H1 (cell line): Measurements from ENCODE around the gene CCDC178. TPM values are rescaled to one million over a fixed set of nuclear protein-coding genes. Genes with fewer than 3 reads are reported as not detected.

ENCODE experiments used
- CTCF ChIA-PET: fragments of 300-600 bp; sonication (Branson Sonifier 250); formaldehyde crosslinking; loops from one replicate; lab custom pipeline; 2021; ENCODE audit not compliant: partially characterized antibody; lab: Charles Lee
- POLR2A ChIA-PET: fragments of 300-600 bp; sonication (Branson Sonifier 250); formaldehyde crosslinking; loops from one replicate; lab custom pipeline; 2021; ENCODE audit warnings: inconsistent platforms; ENCODE audit not compliant: partially characterized antibody; lab: Charles Lee
- DNase-seq, 2 experiments: peaks; one replicate each; pipeline versions ENCODE4 v3.0.0 to v3.0.0-alpha.2; 2010 to 2022; ENCODE audit warnings: low spot score in 2 of 2, low read depth in 1 of 2, mixed read lengths in 1 of 2
- FAIRE-seq: peaks from 2 replicates; lab custom pipeline; 2011; peaks lifted over from hg19 to GRCh38; lab: Jason Lieb, UNC
- H2AFZ ChIP-seq: 2 replicates; pipeline ENCODE4 v1.8.1; 2012; ENCODE audit warnings: low read length, inconsistent platforms
- H2AK5ac ChIP-seq: 2 replicates; pipeline ENCODE4 v1.6.1; 2013; ENCODE audit warnings: low read depth, low read length
- H2BK120ac ChIP-seq: replicated peaks from 2 replicates; pipeline ENCODE3; 2013; ENCODE audit warnings: low read depth, low read length, inconsistent platforms
- H2BK12ac ChIP-seq: 2 replicates; pipeline ENCODE4 v1.6.1; 2013; ENCODE audit warnings: low read depth, low read length
- H2BK15ac ChIP-seq: 2 replicates; pipeline ENCODE4 v1.6.1; 2013; ENCODE audit warnings: low read length
- H2BK20ac ChIP-seq: 2 replicates; pipeline ENCODE4 v1.6.1; 2013; ENCODE audit warnings: low read length
- H2BK5ac ChIP-seq: 2 replicates; pipeline ENCODE4 v1.6.1; 2013; ENCODE audit warnings: low read depth, low read length
- H3K14ac ChIP-seq: 2 replicates; pipeline ENCODE4 v1.6.1; 2013; ENCODE audit warnings: inconsistent platforms; ENCODE audit not compliant: insufficient read length
- H3K18ac ChIP-seq: 2 replicates; pipeline ENCODE4 v1.6.1; 2013; ENCODE audit warnings: low read length; ENCODE audit errors: extremely low read depth
- H3K23ac ChIP-seq: 2 replicates; pipeline ENCODE4 v1.6.1; 2013; ENCODE audit warnings: inconsistent platforms; ENCODE audit not compliant: insufficient read length
- H3K23me2 ChIP-seq: 2 replicates; pipeline ENCODE4 v1.6.1; 2013; ENCODE audit warnings: low read depth, low read length
- H3K27ac ChIP-seq: 2 replicates; pipeline ENCODE4 v1.6.1; 2011; ENCODE audit warnings: low read depth, low read length, inconsistent platforms
- H3K27me3 ChIP-seq, 4 experiments: replicated peaks in 1 of 4; 1 replicate in 1 of 4; 2 replicates in 3 of 4; pipeline versions ENCODE4 v1.6.1 to v1.8.1; 2011 to 2013; ENCODE audit warnings: low read length in 3 of 4, mild to moderate bottlenecking in 3 of 4, inconsistent platforms in 2 of 4, mixed read lengths in 2 of 4, moderate library complexity in 1 of 4; ENCODE audit not compliant: control insufficient read depth in 3 of 4, insufficient read depth in 3 of 4; ENCODE audit errors: extremely low read depth in 1 of 4
- H3K36me3 ChIP-seq, 4 experiments: 2 replicates each; pipeline versions ENCODE4 v1.6.1 to v1.8.1; 2011 to 2013; ENCODE audit warnings: mild to moderate bottlenecking in 4 of 4, low read length in 3 of 4, moderate library complexity in 2 of 4, control low read depth in 1 of 4, inconsistent platforms in 1 of 4; ENCODE audit not compliant: insufficient read depth in 4 of 4, control insufficient read depth in 2 of 4
- H3K4ac ChIP-seq: replicated peaks from 2 replicates; pipeline ENCODE3; 2013; ENCODE audit warnings: low read length, low read depth, mixed read lengths, inconsistent platforms; ENCODE audit not compliant: insufficient read length
- H3K4me1 ChIP-seq, 4 experiments: replicated peaks in 1 of 4; 1 replicate in 1 of 4; 2 replicates in 3 of 4; pipeline versions ENCODE4 v1.6.1 to v1.8.1; 2011 to 2013; ENCODE audit warnings: low read length in 3 of 4, inconsistent platforms in 2 of 4, mixed read lengths in 1 of 4; ENCODE audit not compliant: insufficient read depth in 4 of 4, control insufficient read depth in 3 of 4
- H3K4me2 ChIP-seq, 2 experiments: 2 replicates each; pipeline versions ENCODE4 v1.6.1 to v1.8.1; 2011 to 2013; ENCODE audit warnings: low read depth in 2 of 2, low read length in 2 of 2, control low read depth in 1 of 2, inconsistent platforms in 1 of 2, mild to moderate bottlenecking in 1 of 2; ENCODE audit not compliant: insufficient read depth in 1 of 2
- H3K4me3 ChIP-seq, 4 experiments: fragments of 200-600, 300-600 bp in 1 of 4; sonication (generic), shearing (Covaris generic), sonication (Bioruptor Twin) in 1 of 4; 2 replicates each; pipeline versions ENCODE4 v1.5.1 to v1.8.1; 2011 to 2016; ENCODE audit warnings: low read length in 4 of 4, low read depth in 3 of 4, control low read depth in 2 of 4, inconsistent platforms in 2 of 4, mild to moderate bottlenecking in 2 of 4, mixed read lengths in 1 of 4, moderate library complexity in 1 of 4; ENCODE audit not compliant: insufficient read depth in 2 of 4; ENCODE audit errors: extremely low read depth in 1 of 4
- H3K56ac ChIP-seq: replicated peaks from 2 replicates; pipeline ENCODE3; 2013; ENCODE audit warnings: low read depth, mild to moderate bottlenecking, mixed read lengths, low read length, inconsistent platforms; ENCODE audit not compliant: insufficient read length
- H3K79me1 ChIP-seq: 2 replicates; pipeline ENCODE4 v1.6.1; 2013; ENCODE audit warnings: low read depth, low read length, control low read depth
- H3K79me2 ChIP-seq, 2 experiments: 2 replicates each; pipeline versions ENCODE4 v1.6.1 to v1.8.1; 2012 to 2013; ENCODE audit warnings: low read length in 2 of 2, mild to moderate bottlenecking in 2 of 2, inconsistent platforms in 1 of 2; ENCODE audit not compliant: insufficient read depth in 2 of 2, control insufficient read depth in 1 of 2
- H3K9ac ChIP-seq, 4 experiments: replicated peaks in 1 of 4; 1 replicate in 1 of 4; 2 replicates in 3 of 4; pipeline versions ENCODE4 v1.6.1 to v1.8.1; 2011 to 2013; ENCODE audit warnings: low read depth in 3 of 4, low read length in 3 of 4, control low read depth in 2 of 4, mild to moderate bottlenecking in 2 of 4, moderate library complexity in 2 of 4, inconsistent platforms in 1 of 4; ENCODE audit errors: extremely low read depth in 1 of 4
- H3K9me3 ChIP-seq, 2 experiments: 2 replicates each; pipeline versions ENCODE4 v1.6.1 to v1.8.1; 2012 to 2013; ENCODE audit warnings: mild to moderate bottlenecking in 2 of 2, moderate library complexity in 2 of 2, control low read depth in 1 of 2, inconsistent platforms in 1 of 2, low read depth in 1 of 2, low read length in 1 of 2, mixed read lengths in 1 of 2; ENCODE audit not compliant: insufficient read depth in 2 of 2
- H4K20me1 ChIP-seq, 2 experiments: replicated peaks in 1 of 2; 2 replicates each; pipeline versions ENCODE3 to v1.8.1; 2011 to 2013; ENCODE audit warnings: inconsistent platforms in 2 of 2, low read length in 2 of 2, mild to moderate bottlenecking in 1 of 2; ENCODE audit not compliant: insufficient read depth in 2 of 2, control insufficient read depth in 1 of 2
- H4K5ac ChIP-seq: 2 replicates; pipeline ENCODE4 v1.6.1; 2013; ENCODE audit warnings: low read length, low read depth, mixed read lengths, inconsistent platforms; ENCODE audit not compliant: insufficient read length
- H4K8ac ChIP-seq: 2 replicates; pipeline ENCODE4 v1.8.0; 2013; ENCODE audit warnings: mild to moderate bottlenecking, moderate library complexity, low read length, inconsistent platforms; ENCODE audit not compliant: insufficient read depth; ENCODE audit errors: extremely low read depth
- H4K91ac ChIP-seq: replicated peaks from 2 replicates; pipeline ENCODE3; 2013; ENCODE audit warnings: low read length, mixed read lengths, inconsistent platforms; ENCODE audit not compliant: insufficient read length
- ASH2L ChIP-seq: fragments of 200-600, 300-600 bp; sonication (generic); IDR thresholded peaks from one replicate; pipeline ENCODE4 v1.7.1; 2017; ENCODE audit warnings: low read length
- EP300 ChIP-seq, 2 experiments: IDR thresholded peaks; 1 replicate in 1 of 2; 2 replicates in 1 of 2; pipeline ENCODE4 v1.6.1; 2011 to 2012; ENCODE audit warnings: low read depth in 2 of 2, low read length in 2 of 2, mild to moderate bottlenecking in 2 of 2, borderline replicate concordance in 1 of 2, inconsistent platforms in 1 of 2, moderate library complexity in 1 of 2
- FOSL1 ChIP-seq: IDR thresholded peaks from 2 replicates; pipeline ENCODE4 v1.6.1; 2011; ENCODE audit warnings: mild to moderate bottlenecking, low read depth, low read length, moderate library complexity; ENCODE audit not compliant: insufficient read depth
- JUN ChIP-seq: IDR thresholded peaks from 2 replicates; pipeline ENCODE4 v1.6.1; 2011; ENCODE audit warnings: low read depth, mild to moderate bottlenecking, improper control_type of control experiment, low read length
- NRF1 ChIP-seq: IDR thresholded peaks from 2 replicates; pipeline ENCODE4 v1.6.1; 2011; ENCODE audit warnings: mild to moderate bottlenecking, low read depth, low read length, improper control_type of control experiment
- POLR2AphosphoS5 ChIP-seq: IDR thresholded peaks from 2 replicates; pipeline ENCODE4 v1.6.1; 2011; ENCODE audit warnings: low read depth, low read length
- POU5F1 ChIP-seq: IDR thresholded peaks from 2 replicates; pipeline ENCODE4 v1.6.1; 2011; ENCODE audit warnings: low read depth, mild to moderate bottlenecking, low read length, moderate library complexity
- RXRA ChIP-seq: IDR thresholded peaks from 2 replicates; pipeline ENCODE4 v1.6.1; 2011; ENCODE audit warnings: low read depth, mild to moderate bottlenecking, low read length, moderate library complexity; ENCODE audit not compliant: insufficient read depth
- SP2 ChIP-seq: IDR thresholded peaks from 2 replicates; pipeline ENCODE4 v1.6.1; 2012; ENCODE audit warnings: mild to moderate bottlenecking, low read length, inconsistent platforms
- SP4 ChIP-seq: IDR thresholded peaks from 2 replicates; pipeline ENCODE4 v1.6.1; 2012; ENCODE audit warnings: low read length, inconsistent platforms
- SUZ12 ChIP-seq: fragments of 200-600 bp; sonication (generic); IDR thresholded peaks from 2 replicates; pipeline ENCODE4 v1.6.1; 2012; ENCODE audit warnings: mild to moderate bottlenecking, inconsistent platforms, low read length, moderate library complexity, mixed read lengths
- WGBS, 2 experiments: shearing (Covaris generic) in 1 of 2; methylation state at CpG; one replicate each; pipeline versions ENCODE4 v1.1.6 to v1.1.7; 2013 to 2015; ENCODE audit warnings: low lambda C conversion rate in 2 of 2, mixed read lengths in 2 of 2, inconsistent platforms in 1 of 2, low coverage in 1 of 2, missing lambda C conversion rate in 1 of 2; ENCODE audit not compliant: insufficient replicate concordance in 2 of 2, insufficient coverage in 1 of 2, insufficient read length in 1 of 2; ENCODE audit errors: extremely low coverage in 1 of 2, missing lambda C conversion rate in 1 of 2; 5-methylcytosine and 5-hydroxymethylcytosine counted together
- polyA plus RNA-seq, 7 experiments: library from polyadenylated mRNA; depleted of rRNA in 3 of 7; stranded (reverse) in 5 of 7; unstranded in 2 of 7; fragments of >200 nt in 5 of 7; fragments of 200-250 nt in 2 of 7; gene quantifications; 1 replicate in 5 of 7; 2 replicates in 1 of 7; 4 replicates in 1 of 7; pipeline versions ENCODE4 v1.2.1 to v1.2.3, GENCODE V29; 2011 to 2013; ENCODE audit warnings: missing spikeins in 2 of 7, mixed read lengths in 2 of 7
- total RNA-seq: library from RNA; stranded (reverse); fragmentation: NEBNext Ultra II Directional; extraction: Animal tissue kit (Norgen Biotek cat#: 25700); gene quantifications from 2 replicates; pipeline ENCODE4 v1.2.1, GENCODE V29; 2021
- TF ChIP-seq, protein P1 (sequence below): IDR thresholded peaks from 2 replicates; pipeline ENCODE4 v1.6.1; 2012; ENCODE audit warnings: low read length, inconsistent platforms

The CCDC178 gene
- total and polyA plus RNA-seq, 2 of the 8 experiments (the other 6 are each of a cell fraction or from before 2014, with no cell fraction given): not detected

DNA sequence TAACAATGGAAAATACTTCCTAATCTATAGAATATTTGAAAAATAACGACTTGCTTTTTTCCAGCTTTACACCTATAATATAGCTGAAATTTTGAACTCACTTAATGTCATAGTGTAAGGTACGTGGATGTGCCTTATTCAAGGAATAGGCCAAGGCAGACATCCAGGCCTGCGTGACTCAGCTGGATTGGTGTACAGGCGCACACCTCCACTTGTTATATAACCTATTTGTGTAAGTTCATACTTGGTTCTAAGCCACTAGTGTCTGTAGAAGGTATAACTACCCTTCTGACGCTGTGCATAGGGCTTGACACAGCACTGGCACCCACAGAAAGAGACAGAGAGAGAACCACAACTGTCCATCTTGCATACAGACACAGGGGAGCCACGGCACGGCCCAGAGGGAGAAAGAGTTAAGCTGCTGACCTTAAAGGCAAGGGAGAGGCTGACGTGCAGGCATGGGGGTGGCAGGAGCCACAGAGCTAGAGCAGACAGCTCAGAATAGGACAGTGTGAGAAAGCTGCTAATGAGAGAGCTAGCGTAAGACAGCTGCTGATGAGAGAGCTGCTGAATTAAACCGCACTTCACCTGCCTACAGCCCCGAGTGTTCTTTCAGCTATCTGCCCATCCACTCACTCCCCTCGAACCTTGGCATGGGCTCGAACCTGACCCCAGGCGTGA, 16.1 kb downstream of the CCDC178 start:
- Histone ChIP-seq H3K27ac (no peak overlapping the region), H3K9me3 (no peaks in the 10 kb centered on the region), H2BK15ac (no peak overlapping the region), H2BK120ac (no peak overlapping the region), H3K4me2 (no peak overlapping the region), H3K9ac (no peak overlapping the region), H2BK12ac (no peak overlapping the region), H4K20me1 (no peaks in the 10 kb centered on the region), H3K4ac (no peak overlapping the region), H3K56ac (no peak overlapping the region), H4K91ac (no peak overlapping the region), H3K14ac (no peak overlapping the region), H3K23ac (no peak overlapping the region), H4K8ac (no peak overlapping the region), H3K4me1 (no peaks in the 10 kb centered on the region), H3K4me3 (no peak overlapping the region), H3K36me3 (no peaks in the 10 kb centered on the region), H2AK5ac (no peak overlapping the region), H3K79me2 (no peaks in the 10 kb centered on the region), H3K79me1 (no peaks in the 10 kb centered on the region), H3K27me3 (no peaks in the 10 kb centered on the region), H4K5ac (no peak overlapping the region), H2AFZ (peak overlapping the region; percentile 61; the same call in 1 of the 2 replicates), H2BK20ac (no peak overlapping the region), H3K23me2 (no peaks in the 10 kb centered on the region), H2BK5ac (no peak overlapping the region), H3K18ac (no peak overlapping the region)
- FAIRE-seq: no peak
- no peak for DNase-seq
- POLR2A ChIA-PET: no interaction called here
- CTCF ChIA-PET: interaction anchor here (0.9 to 1.7 kb wide), 4 partner anchors 192 to 416 kb away, joined by 3 to 5 read pairs (median 4); no protein-coding TSS in a partner anchor
- WGBS, 2 experiments: 86% methylated on average over 13 of the region's 14 CpGs; no CpG with 5 or more reads in 1 of the 2 experiments
- TF ChIP-seq FOSL1: no peak
- no peak for TF ChIP-seq EP300 (IDR thresholded peaks at IDR 0.05; ENCODE audit: borderline replicate concordance in 1 of 2, low read depth in 2 of 2, low read length in 2 of 2)
- TF ChIP-seq POU5F1: no peak
- no peak for TF ChIP-seq SUZ12
- TF ChIP-seq NRF1: no peak
- no peak for TF ChIP-seq ASH2L
- no peak for TF ChIP-seq RXRA
- TF ChIP-seq, protein P1, sequence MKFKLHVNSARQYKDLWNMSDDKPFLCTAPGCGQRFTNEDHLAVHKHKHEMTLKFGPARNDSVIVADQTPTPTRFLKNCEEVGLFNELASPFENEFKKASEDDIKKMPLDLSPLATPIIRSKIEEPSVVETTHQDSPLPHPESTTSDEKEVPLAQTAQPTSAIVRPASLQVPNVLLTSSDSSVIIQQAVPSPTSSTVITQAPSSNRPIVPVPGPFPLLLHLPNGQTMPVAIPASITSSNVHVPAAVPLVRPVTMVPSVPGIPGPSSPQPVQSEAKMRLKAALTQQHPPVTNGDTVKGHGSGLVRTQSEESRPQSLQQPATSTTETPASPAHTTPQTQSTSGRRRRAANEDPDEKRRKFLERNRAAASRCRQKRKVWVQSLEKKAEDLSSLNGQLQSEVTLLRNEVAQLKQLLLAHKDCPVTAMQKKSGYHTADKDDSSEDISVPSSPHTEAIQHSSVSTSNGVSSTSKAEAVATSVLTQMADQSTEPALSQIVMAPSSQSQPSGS: no peak
- no peak for TF ChIP-seq SP2
- no peak for TF ChIP-seq POLR2AphosphoS5
- no peak for TF ChIP-seq SP4
- no peak for TF ChIP-seq JUN
